Fibroblast of lung (primary cell): ENCODE measurements around the gene CLP1. TPM values are rescaled to one million over a fixed set of nuclear protein-coding genes. Genes with fewer than 3 reads are reported as not detected.

Experiments used
- DNase-seq, 2 donors: peaks; one replicate each; pipeline versions ENCODE4 v3.0.0 to v3.0.0-alpha.2; 2010; ENCODE audit warnings: low read depth in 2 of 2
- H2AFZ ChIP-seq: 2 replicates; pipeline ENCODE4 v1.5.1; 2012; ENCODE audit warnings: low read length, control low read depth, inconsistent platforms
- H3K27ac ChIP-seq: 2 replicates; pipeline ENCODE4 v1.5.1; 2011; ENCODE audit warnings: low read length, control low read depth; ENCODE audit not compliant: insufficient read depth
- H3K27me3 ChIP-seq: 2 replicates; pipeline ENCODE4 v1.5.1; 2011; ENCODE audit warnings: mild to moderate bottlenecking, low read length; ENCODE audit not compliant: control insufficient read depth, insufficient read depth
- H3K36me3 ChIP-seq: 2 replicates; pipeline ENCODE4 v1.5.1; 2011; ENCODE audit warnings: low read length; ENCODE audit not compliant: control insufficient read depth, insufficient read depth
- H3K4me1 ChIP-seq: 2 replicates; pipeline ENCODE4 v1.5.1; 2011; ENCODE audit warnings: low read length; ENCODE audit not compliant: control insufficient read depth, insufficient read depth; ENCODE audit errors: extremely low read depth
- H3K4me2 ChIP-seq: 2 replicates; pipeline ENCODE4 v1.5.1; 2011; ENCODE audit warnings: low read length, control low read depth; ENCODE audit not compliant: insufficient read depth; ENCODE audit errors: extremely low read depth
- H3K4me3 ChIP-seq, 4 experiments: fragments of 200-600 bp in 1 of 4; sonication (generic) in 1 of 4; replicated peaks in 1 of 4; 2 replicates each; pipeline ENCODE4 v1.5.1; 2011 to 2016; ENCODE audit warnings: low read length in 4 of 4, low read depth in 3 of 4, mild to moderate bottlenecking in 3 of 4, control low read depth in 2 of 4, inconsistent platforms in 1 of 4, mixed read lengths in 1 of 4; ENCODE audit not compliant: insufficient read depth in 1 of 4; ENCODE audit errors: control extremely low read depth in 1 of 4
- H3K79me2 ChIP-seq: 2 replicates; pipeline ENCODE4 v1.5.1; 2012; ENCODE audit warnings: mild to moderate bottlenecking, low read length, inconsistent platforms; ENCODE audit not compliant: control insufficient read depth, insufficient read depth
- H3K9ac ChIP-seq: 2 replicates; pipeline ENCODE4 v1.5.1; 2011; ENCODE audit warnings: mild to moderate bottlenecking, low read length, control low read depth; ENCODE audit not compliant: insufficient read depth
- H3K9me3 ChIP-seq: 2 replicates; pipeline ENCODE4 v1.5.1; 2012; ENCODE audit warnings: low read depth, low read length; ENCODE audit not compliant: control insufficient read depth, insufficient read depth
- H4K20me1 ChIP-seq: 2 replicates; pipeline ENCODE4 v1.5.1; 2011; ENCODE audit warnings: low read length; ENCODE audit not compliant: control insufficient read depth, insufficient read depth; ENCODE audit errors: extremely low read depth
- CTCF ChIP-seq, 2 donors: IDR thresholded peaks in 1 of 2; conservative IDR thresholded peaks in 1 of 2; 1 replicate in 1 of 2; 2 replicates in 1 of 2; pipeline ENCODE4 v1.5.1; 2011 to 2012; ENCODE audit warnings: low read length in 2 of 2, control low read depth in 1 of 2, inconsistent platforms in 1 of 2, low read depth in 1 of 2, mild to moderate bottlenecking in 1 of 2
- EZH2 ChIP-seq: IDR thresholded peaks from 2 replicates; pipeline ENCODE4 v1.5.1; 2012; ENCODE audit warnings: low read length, control low read depth, mild to moderate bottlenecking; ENCODE audit errors: missing control alignments
- polyA minus RNA-seq: library from RNA; depleted of rRNA, polyadenylated mRNA; stranded (reverse); fragments of >200 nt; gene quantifications from 2 replicates; pipeline ENCODE4 v1.2.3, GENCODE V29; 2011; ENCODE audit warnings: low replicate concordance
- polyA plus RNA-seq, 2 donors: library from polyadenylated mRNA; depleted of rRNA in 1 of 2; stranded (reverse) in 1 of 2; unstranded in 1 of 2; fragments of >200 nt; gene quantifications; 2 replicates each; pipeline ENCODE4 v1.2.1, GENCODE V29; 2011 to 2012; ENCODE audit warnings: missing spikeins in 1 of 2
- total RNA-seq: library from RNA; depleted of rRNA; stranded (reverse); fragments of >200 nt; gene quantifications from 2 replicates; pipeline ENCODE4 v1.2.1, GENCODE V29; 2014

CLP1 gene
- total RNA-seq (13.2 and 17.2 TPM in 2 replicates), polyA plus RNA-seq (24.1 and 31.5 TPM in 2 replicates), polyA minus RNA-seq (11.3 and 25.0 TPM in 2 replicates)
- polyA plus RNA-seq (2012), result 10.7 and 15.2 TPM in 2 replicates

- no peaks in the 10 kb centered on the region for H3K9me3 ChIP-seq
- peak within 1 kb of the TSS; percentile 88 for H2AFZ ChIP-seq
- H3K4me2 ChIP-seq, result peak within 1 kb of the TSS; percentile 91
- peaks cover 4% of the 10 kb centered on the region for H3K4me1 ChIP-seq
- TF ChIP-seq EZH2 (no peak), CTCF (conservative IDR thresholded peaks at IDR 0.05 in 1 of 2, IDR thresholded peaks at IDR 0.05 in 1 of 2; ENCODE audit: low read depth in 1 of 2, low read length in 2 of 2) (no peak)
- peak within 1 kb of the TSS; percentile 83 for H3K27ac ChIP-seq
- peak; percentile 98 for DNase-seq
- peaks cover 7% of the 10 kb centered on the region for H3K36me3 ChIP-seq
- peaks cover 18% of the 10 kb centered on the region for H3K79me2 ChIP-seq
- peak within 1 kb of the TSS; percentile 78 for H3K9ac ChIP-seq
- H3K4me3 ChIP-seq, result peak within 1 kb of the TSS; percentile 51 to 95 (median 83)
- no peaks in the 10 kb centered on the region for H3K27me3 ChIP-seq
- H4K20me1 ChIP-seq, result no peaks in the 10 kb centered on the region
These were observed at the start of gene CLP1 for GRCh38 chr11:57657194-57658022. CLP1 (plus strand) TSS chr11:57657762; CDS start chr11:57659477, 1,715 bp downstream.

- Histone ChIP-seq H3K36me3 (peaks cover 2% of the 10 kb centered on the region), H3K9ac (no peak overlapping the region), H4K20me1 (no peaks in the 10 kb centered on the region), H3K4me3 (no peak overlapping the region), H3K27me3 (no peaks in the 10 kb centered on the region), H3K27ac (no peak overlapping the region), H3K4me2 (no peak overlapping the region), H3K4me1 (no peaks in the 10 kb centered on the region), H3K79me2 (no peaks in the 10 kb centered on the region), H2AFZ (no peak overlapping the region), H3K9me3 (no peaks in the 10 kb centered on the region)
- no peak for DNase-seq
- TF ChIP-seq CTCF (conservative IDR thresholded peaks at IDR 0.05 in 1 of 2, IDR thresholded peaks at IDR 0.05 in 1 of 2; ENCODE audit: low read depth in 1 of 2, low read length in 2 of 2) (no peak), EZH2 (no peak)
These were observed 47.4 kb upstream of the CLP1 start for GRCh38 chr11:57610170-57610569.

- no peak for TF ChIP-seq EZH2
- TF ChIP-seq CTCF (conservative IDR thresholded peaks at IDR 0.05 in 1 of 2, IDR thresholded peaks at IDR 0.05 in 1 of 2; ENCODE audit: low read depth in 1 of 2, low read length in 2 of 2), result no peak
- no peak overlapping the region for H3K4me2 ChIP-seq
- no peaks in the 10 kb centered on the region for H4K20me1 ChIP-seq
- no peak overlapping the region for H3K4me3 ChIP-seq
- H2AFZ ChIP-seq, result no peak overlapping the region
- H3K27ac ChIP-seq, result no peak overlapping the region
- no peaks in the 10 kb centered on the region for H3K79me2 ChIP-seq
- H3K9me3 ChIP-seq, result no peaks in the 10 kb centered on the region
- DNase-seq, result no peak
- H3K4me1 ChIP-seq, result no peaks in the 10 kb centered on the region
- H3K9ac ChIP-seq, result no peak overlapping the region
- no peaks in the 10 kb centered on the region for H3K36me3 ChIP-seq
- peaks cover 4% of the 10 kb centered on the region for H3K27me3 ChIP-seq
These were observed 43.3 kb upstream of the CLP1 start for GRCh38 chr11:57614234-57614772.
